ENCODE data around the gene ASIC2. TPM values are rescaled to one million over a fixed set of nuclear protein-coding genes. Genes with fewer than 3 reads are reported as not detected.
A peak's percentile ranks its signal among the peaks of the same experiment; 100 is the strongest.

The ASIC2 gene
- total RNA-seq, 1 donor from 2014 or later, result not detected

DNA sequence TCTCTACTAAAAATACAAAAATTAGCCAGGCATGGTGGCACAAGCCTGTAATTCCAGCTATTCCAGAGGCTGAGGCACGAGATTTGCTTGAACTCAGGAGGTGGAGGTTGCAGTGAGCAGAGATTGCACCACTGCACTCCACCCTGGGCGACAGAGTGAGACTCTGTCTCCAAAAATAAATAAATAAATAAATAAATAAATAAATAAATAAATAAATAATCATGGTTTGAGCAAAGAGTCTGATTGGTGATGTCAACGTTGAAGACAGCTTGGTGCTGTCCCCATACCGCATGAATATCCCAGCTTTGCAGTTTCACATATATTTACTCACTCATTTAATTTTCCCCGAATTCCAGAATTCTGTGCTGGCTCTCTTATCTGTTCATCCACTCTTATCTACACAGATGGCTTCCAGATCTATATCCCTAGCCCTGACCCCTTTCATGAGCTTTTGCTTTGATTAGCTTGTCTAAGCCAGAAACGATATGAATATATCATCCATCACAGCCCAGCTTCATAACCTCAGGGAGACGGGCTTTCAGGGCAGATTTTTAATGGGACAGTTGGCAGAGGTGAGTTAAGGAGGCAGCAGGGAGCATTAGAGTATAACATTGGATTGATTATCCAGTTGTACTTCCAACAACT is 210.4 kb downstream of the ASIC2 start:
- no peak for DNase-seq (ENCODE audit: extremely low read depth, low read depth, low spot score)

- DNase-seq (ENCODE audit: extremely low read depth, low read depth, low spot score), result no peak
Observed at GRCh38 chr17:33080091-33080490, 213.0 kb downstream of the ASIC2 start.

DNA sequence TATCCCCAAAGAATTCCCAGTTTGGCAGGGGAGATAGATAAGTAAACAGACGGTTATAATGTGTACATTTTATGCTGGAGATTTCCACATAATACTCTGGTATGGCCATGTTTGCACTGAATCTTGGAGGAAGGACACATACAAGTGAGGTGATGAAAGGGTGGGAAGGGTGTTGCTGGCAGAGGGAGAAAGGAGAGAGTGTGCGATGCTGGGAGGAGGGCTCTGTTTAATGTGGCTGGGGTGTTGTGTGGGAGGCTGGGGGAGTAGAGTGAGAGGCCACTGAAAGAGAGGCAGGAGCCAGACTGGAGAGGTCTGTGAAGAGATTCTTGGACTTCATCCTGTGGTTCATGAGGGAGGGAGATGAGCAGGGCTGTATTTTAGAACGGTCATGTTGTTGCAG is 213.9 kb downstream of the ASIC2 start:
- DNase-seq (ENCODE audit: extremely low read depth, low read depth, low spot score), result no peak

DNA sequence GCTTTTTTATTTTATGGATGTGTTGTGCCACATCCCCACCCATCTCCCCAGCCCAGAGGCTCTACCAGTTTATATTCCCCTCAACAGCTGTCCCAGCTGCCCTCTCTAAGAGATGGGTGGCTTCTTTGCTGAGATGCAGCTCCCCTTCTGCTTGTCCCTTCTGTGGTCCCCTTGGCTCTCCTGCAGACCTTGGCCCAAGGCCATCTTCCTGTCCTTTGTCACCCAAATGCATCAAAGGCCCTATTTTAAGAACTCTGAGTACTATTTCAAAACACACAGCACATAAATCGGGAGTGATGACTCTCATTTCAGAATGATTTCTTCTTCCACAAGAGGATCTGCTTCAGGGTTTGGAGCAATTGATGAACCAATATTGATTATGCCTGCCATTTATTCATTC is 216.1 kb downstream of the ASIC2 start:
- no peak for DNase-seq (ENCODE audit: extremely low read depth, low read depth, low spot score)

- no peak for DNase-seq (ENCODE audit: extremely low read depth, low read depth, low spot score)
Observed at GRCh38 chr17:33073416-33073815, 219.7 kb downstream of the ASIC2 start.

DNA sequence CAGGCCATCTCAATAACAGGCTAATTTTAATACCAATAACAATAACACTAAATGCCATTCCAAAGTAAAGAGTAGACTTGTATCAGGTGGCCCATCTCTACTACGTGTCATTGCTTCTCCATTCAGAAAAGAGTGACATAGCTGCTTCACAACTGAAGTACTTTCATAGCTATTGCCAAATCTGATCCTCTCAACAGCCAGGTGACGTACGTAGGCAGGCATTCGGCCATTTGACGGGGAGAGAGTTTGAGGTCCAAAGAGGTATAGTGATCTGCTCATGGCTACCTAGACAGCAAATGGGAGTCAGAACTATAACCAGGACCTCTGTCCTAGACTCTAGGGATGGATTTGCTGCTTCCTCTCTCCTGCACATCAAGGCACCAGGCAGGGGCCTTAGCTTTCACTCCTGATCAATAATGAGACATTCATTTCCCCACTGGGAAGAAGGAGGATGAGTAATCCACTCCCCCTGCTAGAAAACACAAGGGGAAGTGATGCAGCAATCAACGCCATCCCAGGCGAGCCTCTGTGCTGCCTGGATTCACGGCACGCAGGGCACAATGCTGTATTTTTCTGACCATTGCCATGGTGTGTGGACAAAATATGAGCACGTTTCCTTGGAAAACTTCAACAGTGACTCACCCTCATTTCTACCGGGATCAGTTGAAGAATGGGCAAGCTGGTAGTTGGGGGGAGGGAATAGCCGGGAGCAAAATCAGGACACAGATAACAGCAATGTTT is 220.5 kb downstream of the ASIC2 start:
- no peak for DNase-seq (ENCODE audit: extremely low read depth, low read depth, low spot score)

DNA sequence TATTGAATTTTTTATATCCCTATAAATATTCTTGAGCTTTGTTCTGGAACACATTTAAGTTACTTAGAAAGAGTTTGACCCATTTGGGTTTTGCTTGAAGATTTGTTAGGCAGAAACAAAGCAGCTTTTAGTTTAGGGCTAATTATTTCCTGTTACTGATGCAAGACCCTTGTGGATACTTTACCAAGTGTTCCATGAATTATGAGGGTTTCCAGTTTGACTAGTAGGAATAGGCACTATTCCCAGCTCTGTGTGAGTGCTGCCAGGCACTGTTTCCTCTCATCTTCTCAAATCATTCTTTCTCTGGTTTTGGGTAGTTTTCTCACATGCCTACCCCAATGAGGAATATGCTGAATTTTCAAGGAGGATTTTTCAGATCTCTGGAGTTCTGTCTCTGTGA is 221.4 kb downstream of the ASIC2 start:
- no peak for DNase-seq (ENCODE audit: extremely low read depth, low read depth, low spot score)

DNA sequence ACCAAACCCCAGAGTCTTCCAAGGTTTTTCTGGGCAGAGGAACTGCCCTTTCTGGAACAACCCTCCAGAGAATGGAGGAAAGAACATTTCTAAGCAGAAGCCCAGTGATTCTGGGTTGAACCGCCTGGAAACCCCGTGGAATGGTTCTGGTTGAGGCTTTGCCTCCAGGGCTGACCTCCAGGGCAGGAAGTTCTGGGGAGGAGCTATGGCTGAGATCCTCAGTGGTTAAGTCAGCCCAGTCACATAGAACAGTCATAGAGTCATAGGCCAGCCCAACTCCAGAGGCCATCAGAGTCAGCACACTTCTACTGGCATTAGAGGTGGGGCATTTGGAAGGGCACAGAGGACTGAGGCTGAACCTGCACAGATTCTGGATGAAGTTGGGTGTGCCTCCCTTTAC is 235.5 kb downstream of the ASIC2 start:
- no peak for DNase-seq (ENCODE audit: extremely low read depth, low read depth, low spot score)

GRCh38 chr17:33056399-33057146 is 236.5 kb downstream of the ASIC2 start:
- DNase-seq (ENCODE audit: extremely low read depth, low read depth, low spot score), result no peak

GRCh38 chr17:33055746-33056145 is 237.3 kb downstream of the ASIC2 start:
- no peak for DNase-seq (ENCODE audit: extremely low read depth, low read depth, low spot score)

DNA sequence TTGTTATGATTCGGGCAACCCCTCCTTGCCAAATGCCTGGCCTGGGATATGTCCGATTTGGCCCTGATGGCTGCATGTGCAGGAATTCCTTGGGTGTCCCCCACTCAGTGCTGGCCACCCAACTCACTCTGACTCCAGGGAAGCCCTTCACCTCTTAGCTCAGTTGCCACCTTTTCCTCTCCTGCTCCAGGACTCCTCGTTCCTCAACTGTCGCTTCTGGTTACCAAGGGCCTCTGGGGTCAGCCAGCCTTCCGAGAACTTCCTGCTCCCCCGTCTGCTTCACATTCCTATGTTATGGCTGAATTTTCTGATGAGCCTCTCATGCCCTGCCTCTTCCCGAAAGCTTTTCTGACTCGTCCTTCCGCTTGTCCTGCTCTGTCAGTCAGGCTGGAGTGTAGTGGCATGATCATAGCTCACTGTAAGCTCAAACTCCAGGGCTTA is 237.9 kb downstream of the ASIC2 start:
- DNase-seq (ENCODE audit: extremely low read depth, low read depth, low spot score), result no peak

DNA sequence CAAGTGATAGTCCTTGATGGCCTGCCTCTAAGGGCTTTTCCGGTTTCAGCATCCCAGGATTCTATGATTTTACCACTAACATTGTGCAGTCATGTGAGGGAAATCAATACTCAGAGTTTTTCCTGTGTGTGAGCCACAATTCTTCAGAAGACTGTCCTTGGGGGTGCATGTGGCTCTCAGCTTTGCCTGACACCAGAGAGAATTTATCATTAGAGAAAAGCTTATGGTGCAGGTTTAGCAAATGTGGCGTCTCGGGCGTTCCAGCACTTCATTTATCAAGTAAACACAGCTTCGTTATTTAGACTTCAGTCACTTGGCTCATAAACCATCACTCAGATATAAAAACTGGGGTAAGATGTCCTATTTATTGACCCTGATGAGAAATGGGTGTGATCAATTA is 238.7 kb downstream of the ASIC2 start:
- DNase-seq (ENCODE audit: extremely low read depth, low read depth, low spot score), result no peak

GRCh38 chr17:33053676-33054075 is 239.4 kb downstream of the ASIC2 start:
- DNase-seq (ENCODE audit: extremely low read depth, low read depth, low spot score), result no peak

DNA sequence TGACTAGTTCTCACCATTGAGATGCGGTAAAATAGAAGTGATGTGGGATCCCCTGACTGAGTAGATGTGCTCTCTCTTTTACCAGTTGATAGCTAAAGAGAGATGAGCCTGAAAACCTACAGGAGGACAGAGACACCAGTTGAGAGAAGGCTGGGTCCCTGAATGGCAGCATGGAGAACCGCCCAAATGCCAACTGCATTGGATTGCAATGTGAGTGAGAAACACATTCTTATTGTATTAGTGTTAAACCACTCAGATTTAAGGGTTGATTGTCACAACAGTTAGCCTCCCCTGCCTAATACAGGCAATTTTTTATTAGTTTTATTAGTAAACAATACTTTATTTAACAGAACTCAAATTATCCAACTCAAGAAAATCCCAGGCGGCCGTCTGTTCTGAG is 240.2 kb downstream of the ASIC2 start:
- no peak for DNase-seq (ENCODE audit: extremely low read depth, low read depth, low spot score)

- DNase-seq (ENCODE audit: extremely low read depth, low read depth, low spot score), result no peak
Observed at GRCh38 chr17:33050611-33051140, 242.4 kb downstream of the ASIC2 start.

GRCh38 chr17:33049781-33050414 is 243.2 kb downstream of the ASIC2 start:
- peak; percentile 7 for DNase-seq (ENCODE audit: extremely low read depth, low read depth, low spot score)

DNA sequence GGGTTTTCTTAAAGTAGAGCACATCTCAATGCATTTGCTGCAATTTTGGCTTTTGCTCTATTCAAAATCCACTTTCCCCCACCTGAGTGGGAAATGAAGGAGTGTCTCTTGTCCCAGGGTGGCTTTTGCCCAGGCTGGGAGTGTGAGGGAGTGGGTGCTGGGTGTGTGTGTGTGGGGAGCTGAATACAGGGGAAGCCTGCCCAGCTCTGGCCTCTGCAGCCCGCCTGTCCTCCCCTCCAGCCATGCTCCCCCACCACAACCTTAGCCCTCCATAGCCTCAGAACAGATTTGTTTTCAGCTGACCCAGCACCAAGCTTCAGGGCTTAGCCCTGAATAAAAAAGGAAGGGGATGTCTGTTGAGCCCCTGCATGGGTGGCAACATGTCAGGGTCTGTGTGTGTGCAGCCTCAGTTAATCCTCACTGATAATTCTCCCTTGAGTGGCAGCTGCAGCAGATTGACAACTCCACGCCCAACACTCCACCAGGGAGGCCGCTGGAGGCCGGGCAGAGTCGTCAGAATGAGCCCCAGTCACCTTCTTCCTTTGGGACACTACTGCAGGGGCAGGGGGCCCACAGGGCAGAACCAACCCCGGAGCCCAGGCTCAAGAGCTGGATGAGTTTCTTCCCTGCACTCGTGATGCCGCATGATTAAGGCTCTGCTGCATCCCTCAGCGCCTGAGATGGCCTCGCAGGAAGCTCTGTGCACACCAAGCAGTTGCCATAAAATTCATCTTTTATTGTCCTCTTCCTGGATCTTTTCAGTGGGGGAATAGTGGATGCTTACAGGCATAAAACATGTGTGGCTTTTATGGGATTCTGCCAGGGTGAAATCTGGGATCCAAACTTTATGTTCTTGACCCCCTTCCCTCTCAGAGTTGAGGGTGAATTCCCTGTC is 246.5 kb downstream of the ASIC2 start:
- DNase-seq (ENCODE audit: extremely low read depth, low read depth, low spot score), result no peak

DNA sequence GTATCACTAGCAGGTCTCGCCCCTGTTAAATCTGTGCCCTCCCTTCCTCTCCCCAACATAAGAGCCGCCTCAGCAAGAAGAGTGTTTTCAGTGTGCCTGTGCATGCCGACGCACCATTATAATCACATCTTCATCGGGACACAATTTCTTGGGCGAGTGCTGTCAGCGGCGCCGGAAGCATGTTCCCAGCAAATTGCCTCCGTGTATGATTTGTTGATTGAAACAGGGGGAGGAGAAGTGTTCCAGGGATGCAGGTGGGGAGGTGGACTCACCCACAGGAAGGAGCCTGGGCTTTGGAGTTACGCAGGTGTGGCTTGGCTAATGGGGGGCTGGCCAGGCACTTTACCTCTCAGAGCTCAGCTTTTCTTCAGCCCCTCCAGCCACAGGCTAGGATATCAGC is 247.9 kb downstream of the ASIC2 start:
- DNase-seq (ENCODE audit: extremely low read depth, low read depth, low spot score), result no peak

DNA sequence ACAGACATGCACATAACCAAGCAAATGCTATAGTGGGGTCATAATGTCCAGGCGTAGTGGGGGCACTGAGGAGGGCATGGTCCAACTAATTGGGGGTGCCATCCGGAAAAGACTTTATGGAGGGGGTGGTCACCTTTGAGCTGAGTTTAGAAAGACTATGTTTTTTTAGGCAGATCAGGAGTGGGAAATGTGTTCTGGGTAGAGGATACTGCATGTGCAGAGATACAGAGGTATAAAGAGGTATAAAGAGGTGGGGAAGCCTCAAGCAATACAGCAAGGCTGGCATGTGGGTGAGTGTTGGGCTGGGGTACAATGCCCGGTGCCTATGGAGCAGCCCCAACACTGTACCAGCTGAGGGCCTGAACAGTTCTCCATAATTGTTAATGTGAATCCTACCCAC is 248.3 kb downstream of the ASIC2 start:
- no peak for DNase-seq (ENCODE audit: extremely low read depth, low read depth, low spot score)

- no peak for DNase-seq (ENCODE audit: extremely low read depth, low read depth, low spot score)
Observed at GRCh38 chr17:33040461-33040860, 252.6 kb downstream of the ASIC2 start.

Data from glomerular endothelial cell (primary cell).